NCI-H345 treated with DMSO at 0.1 percent for 48 hours (cell line): ENCODE results near the gene LRPAP1.

Experiments
- DNase-seq: peaks from one replicate; lab custom pipeline; 2025; ENCODE audit not compliant: unreplicated experiment; lab: John Stamatoyannopoulos, UW

Gene LRPAP1

GRCh38 chr4:3501825-3502425 lies 30.3 kb downstream of the LRPAP1 start:
- DNase-seq, result no peak

DNA sequence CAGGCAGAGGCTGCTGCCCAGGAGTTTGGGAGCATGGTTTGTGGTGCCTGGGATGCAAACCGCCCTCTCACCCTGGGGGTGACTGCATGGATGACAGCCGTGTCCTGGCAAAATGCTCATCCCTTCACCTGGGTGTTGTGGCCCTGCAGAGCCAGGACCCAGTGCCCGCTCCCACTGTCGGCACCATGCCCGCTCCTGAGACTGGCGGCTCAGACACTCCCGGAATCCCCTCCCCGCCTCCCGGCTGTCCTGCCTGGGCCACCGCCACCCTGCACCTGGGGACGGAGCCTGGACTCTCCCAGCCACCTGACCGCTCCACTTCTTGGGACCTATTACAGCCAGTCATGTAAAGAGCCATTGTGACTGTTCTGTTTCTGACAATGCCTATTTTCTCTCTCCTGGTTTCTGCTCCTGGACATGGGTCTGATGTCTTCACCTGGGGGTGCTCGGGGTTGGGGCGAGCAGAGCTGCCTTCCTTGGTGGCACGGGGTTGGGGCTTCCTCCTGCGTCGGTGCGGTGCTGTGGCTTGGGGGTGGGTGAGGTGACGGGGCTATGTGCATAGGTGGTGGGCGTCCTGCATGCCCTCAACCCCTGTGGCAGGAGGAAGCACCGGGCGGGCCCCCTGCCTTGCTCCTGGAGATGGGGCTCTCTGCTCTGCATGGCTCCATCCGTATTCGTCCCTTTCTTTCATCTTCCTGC lies 30.9 kb downstream of the LRPAP1 start:
- DNase-seq, result no peak

- DNase-seq, result no peak
These were observed 31.6 kb downstream of the LRPAP1 start for GRCh38 chr4:3500634-3501101.

DNA sequence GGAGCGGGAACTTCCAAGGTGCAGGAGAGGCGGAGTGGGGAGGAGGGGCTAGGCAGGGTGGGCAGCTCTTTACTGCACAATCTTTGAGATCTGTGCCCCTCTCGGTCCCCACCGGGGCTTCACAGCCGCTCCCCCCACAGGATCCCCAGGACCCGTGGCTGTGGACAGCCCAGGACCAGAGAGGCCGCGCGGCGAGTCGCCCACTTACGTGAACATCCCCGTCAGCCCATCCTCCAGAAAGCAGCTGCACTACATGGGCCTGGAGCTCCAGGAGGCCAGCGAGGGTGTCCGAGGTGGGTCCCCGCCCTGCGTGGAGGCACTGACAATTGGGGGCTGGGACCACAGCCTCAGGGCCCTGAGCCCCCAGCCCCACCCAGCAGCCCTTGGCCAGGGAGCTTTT lies 32.1 kb downstream of the LRPAP1 start:
- no peak for DNase-seq

DNA sequence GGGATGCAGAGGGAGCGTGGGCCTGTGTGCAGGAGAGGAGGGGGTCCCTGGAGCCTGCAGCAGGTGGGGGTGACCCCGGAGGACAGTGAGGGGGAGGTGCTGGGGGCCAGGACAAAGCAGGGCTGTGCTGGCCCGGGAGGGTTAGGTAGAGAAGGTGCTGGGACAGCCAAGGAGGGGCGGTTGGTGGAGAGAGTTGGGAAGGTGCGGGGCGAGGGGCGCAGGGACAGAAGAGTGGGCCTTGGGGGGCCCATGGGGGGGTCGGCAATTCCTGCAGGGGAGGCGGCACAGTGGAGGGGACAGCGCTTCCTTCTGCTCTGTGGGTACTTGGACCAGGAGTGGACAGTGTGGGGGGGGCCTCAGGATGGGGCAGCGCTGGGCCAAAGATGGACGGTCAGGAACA lies 32.5 kb downstream of the LRPAP1 start:
- no peak for DNase-seq

DNA sequence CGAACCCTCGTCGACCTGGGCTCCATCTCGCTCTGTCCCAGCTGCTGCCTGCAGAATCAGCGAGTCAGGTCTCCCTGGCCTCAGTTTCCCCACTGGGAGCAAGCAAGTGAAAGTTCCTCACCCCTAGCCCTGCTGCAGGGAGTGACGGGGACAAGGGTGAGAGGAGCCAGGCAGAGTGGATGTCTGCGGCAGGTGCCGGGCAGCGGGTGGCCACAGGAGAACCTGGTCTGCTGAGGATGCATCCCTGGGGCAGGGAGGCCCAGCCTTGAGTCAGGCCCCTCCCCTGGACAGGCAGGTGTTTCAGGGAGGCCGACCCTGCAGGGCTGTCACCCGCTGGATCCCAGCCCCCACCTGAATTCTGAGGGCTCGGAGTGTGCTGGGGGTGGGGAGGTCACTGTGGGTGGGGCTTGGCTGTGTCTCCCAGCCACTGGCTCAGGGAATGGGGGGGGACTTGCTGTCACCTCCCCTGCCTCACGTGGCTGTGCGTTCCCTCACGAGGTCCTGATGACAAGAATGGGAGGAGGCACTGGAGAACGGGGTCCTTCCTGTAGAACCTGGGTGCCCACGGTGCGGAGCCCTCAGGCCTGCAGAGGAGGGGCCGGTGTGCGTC lies 33.2 kb downstream of the LRPAP1 start:
- no peak for DNase-seq

- no peak for DNase-seq
These were observed 33.8 kb downstream of the LRPAP1 start for GRCh38 chr4:3498407-3498806.

DNA sequence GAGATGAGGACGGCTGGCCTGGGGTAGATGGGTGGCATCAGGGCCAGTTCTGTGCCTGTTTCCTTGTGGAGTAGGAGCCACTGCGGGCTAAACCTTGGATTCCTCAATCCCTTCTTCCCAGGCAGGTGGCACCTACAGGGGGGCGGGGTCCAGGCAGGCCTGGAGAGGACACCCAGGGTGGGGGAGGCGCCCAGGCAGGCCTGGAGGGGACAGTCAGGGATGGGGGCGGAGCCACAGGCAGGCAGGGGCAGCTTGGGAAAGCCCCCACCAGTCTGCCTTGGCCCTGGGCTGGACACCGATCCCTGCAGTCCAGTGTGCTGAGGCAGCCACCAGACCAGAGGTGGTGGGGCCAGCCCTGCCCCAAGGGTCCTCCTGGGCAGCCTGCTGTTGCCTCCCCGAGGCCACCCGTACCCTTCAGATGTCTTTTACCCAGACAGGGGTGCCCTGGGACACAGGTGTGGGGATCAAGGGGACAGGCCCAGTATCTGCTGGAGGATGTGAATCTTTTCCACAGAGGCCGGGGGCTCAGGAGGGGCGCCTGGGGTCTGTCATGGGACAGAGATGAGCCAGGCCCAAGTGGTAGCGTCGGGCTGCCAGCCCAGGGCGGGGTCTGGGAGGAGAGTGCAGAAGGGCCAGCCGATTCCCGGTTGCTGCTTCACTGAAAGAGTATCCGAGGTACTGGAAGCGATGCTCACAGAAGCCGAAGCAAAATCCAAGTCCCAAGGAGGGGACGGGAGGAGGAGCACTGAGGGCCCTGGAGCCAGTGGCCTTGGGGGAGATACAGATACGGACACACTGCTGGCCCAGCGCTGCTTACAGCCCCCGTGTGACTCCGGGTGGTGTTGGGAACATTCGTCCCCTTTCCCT lies 34.5 kb downstream of the LRPAP1 start:
- no peak for DNase-seq

DNA sequence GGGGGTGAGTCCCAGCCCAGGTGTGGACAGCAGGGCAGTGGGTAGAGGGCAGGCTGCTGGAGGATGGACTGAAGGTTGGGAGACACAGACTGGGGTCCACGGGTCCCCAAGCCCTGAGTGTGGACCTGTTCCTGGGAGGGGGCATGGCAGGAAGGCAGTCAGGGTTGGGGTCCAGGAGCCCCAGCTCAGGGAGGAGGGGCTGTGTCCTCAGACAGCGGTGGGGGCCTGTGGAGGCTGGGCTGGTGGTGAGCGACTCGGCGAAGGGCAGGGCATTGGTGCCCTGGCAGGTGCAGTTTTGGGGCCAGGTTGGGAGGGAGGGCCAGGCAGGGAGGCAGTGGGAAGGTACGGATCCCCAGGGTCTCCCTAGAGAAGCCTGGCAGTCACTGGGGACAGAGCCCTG lies 35.1 kb downstream of the LRPAP1 start:
- no peak for DNase-seq

GRCh38 chr4:3496021-3496420 lies 36.2 kb downstream of the LRPAP1 start:
- no peak for DNase-seq

- no peak for DNase-seq
These were observed 36.8 kb downstream of the LRPAP1 start for GRCh38 chr4:3495204-3495975.

DNA sequence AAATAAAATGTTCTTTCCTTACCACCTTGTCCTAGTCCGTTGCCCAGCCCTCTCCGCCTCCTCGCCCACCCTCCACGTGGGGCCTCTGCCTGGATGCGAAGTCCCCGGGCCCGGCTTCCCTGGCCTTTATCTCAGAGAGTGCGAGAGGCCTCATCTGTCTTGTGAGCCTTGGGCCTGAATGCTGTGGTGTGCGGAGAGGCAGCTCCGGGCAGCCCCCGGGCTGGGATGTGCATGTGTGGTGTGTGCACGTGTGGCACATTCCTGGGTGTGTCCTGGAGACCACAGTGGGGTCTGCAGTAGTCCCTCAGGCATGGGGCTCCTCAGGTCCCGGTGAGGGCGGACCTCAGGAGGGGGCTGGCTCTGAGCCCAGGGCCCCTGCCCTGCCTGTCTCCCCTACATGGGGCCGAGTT lies 37.8 kb downstream of the LRPAP1 start:
- DNase-seq, result no peak

DNA sequence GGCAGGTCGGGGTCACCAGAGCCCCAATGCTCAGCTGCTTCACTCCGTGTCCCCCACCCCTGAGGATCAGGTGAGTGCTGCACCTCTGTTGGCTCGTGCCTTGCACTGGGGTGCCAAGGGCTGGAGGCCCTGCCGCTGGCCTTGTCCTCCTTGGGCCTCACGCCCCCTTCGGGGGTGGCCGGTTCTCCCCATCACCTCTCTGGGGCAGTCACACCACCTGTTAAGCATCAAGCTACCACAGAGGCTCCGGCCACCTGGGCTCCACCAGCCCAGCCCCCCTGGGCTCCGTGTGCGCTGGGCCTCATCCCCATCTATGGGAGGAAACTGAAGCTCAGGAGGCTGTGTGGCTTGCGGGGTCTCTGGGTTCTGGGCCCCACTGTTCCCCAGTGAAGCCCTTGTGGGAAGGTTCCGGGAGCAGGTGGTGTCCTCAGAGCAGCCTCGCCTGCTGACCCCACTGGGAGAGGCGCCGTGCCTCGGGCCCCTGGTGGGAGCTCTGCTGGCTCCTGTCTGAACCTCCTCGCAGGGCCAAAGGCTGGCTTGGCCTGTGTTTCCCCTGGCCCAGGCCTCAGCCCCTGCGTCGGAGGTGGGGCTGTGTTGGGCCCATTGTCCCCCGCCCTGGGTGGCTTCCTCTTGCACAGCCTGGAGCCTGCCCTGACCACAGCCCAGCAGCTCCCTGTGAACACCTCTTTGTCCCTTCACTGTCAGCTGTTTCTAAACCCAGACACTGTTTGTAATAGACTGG lies 38.3 kb downstream of the LRPAP1 start:
- DNase-seq, result no peak

DNA sequence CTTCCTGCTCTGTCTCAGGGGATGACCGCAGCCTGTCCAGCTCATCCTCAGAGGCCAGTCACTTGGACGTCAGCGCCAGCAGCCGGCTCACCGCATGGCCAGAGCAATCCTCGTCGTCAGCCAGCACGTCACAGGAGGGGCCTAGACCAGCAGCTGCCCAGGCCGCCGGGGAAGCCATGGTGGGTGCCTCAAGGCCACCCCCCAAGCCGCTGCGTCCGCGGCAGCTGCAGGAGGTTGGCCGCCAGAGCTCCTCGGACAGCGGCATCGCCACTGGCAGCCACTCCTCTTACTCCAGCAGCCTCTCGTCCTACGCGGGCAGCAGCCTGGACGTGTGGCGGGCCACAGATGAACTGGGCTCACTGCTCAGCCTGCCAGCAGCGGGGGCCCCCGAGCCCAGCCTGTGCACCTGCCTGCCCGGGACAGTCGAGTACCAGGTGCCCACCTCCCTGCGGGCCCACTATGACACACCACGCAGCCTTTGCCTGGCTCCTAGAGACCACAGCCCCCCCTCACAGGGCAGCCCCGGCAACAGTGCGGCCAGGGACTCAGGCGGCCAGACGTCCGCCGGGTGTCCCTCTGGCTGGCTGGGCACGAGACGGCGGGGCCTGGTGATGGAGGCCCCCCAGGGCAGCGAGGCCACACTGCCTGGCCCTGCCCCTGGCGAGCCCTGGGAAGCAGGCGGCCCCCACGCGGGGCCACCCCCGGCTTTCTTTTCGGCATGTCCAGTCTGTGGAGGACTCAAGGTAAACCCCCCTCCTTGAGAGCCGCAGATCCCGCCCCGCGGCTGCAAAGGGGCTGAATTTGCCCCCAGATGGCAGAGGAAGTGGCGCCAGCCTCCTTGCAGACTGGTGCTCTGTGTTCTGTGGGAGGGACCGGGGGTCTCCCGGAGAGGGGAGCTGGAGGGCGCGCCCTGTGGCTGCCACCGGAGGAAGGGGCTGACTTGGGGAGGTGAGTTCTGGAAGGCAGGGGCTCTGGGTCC lies 39.2 kb downstream of the LRPAP1 start:
- no peak for DNase-seq

DNA sequence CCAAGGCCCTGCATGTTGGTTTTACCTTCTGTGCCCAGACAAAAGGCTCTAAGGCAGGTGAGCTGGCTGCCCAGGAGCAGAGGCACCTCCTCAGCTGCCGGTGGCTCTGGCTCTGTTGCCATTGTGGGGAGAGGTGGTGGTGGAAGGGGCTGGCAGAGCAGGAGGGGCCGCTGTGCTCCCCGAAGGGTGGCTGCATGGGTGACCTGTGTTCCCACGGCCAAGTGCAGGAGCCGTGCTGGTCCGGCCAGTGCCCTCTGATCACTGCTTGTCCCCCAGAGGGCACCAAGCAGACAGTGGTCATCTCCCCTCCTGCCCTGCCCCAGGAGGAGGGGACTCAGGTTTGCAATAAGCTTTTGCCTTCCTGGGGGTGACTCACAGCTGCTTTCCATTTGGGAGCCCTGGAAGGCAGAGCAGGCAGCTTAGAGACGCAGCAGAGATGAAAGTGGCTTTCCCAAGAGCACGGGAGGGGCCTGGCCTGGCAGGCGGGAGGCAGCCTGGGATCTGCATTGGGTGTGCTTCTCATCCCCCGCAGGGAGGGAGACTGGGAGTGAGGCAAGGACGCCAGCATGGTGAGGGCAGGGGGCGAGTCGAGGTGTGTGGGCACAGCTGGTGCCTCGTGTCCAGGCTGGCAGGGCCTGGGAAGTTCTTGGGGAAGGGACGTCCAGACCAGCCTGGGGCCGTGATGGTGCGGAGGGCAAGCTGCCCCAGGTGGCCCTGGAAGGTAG lies 40.4 kb downstream of the LRPAP1 start:
- DNase-seq, result no peak

GRCh38 chr4:3489451-3489962 lies 42.7 kb downstream of the LRPAP1 start:
- DNase-seq, result no peak

DNA sequence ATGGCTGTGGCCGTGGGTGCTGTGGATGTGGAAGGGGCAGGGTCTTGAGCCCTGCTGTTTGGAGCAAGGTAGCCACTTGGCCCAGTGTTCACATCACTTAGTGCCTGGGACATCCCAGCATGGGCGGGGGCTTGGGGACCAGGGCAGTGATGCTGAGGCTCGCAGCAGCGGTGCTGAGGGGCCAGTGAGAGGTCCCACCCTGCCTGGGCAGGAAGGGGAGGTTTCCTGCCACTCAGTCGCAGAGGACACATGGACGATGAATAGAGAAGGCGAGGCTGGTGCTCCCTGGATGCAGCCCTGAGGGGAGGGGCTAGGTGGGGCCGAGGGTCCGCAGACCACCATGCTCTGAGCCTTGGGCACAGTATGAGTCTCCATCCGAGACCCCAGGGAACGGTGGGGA lies 43.4 kb downstream of the LRPAP1 start:
- no peak for DNase-seq

DNA sequence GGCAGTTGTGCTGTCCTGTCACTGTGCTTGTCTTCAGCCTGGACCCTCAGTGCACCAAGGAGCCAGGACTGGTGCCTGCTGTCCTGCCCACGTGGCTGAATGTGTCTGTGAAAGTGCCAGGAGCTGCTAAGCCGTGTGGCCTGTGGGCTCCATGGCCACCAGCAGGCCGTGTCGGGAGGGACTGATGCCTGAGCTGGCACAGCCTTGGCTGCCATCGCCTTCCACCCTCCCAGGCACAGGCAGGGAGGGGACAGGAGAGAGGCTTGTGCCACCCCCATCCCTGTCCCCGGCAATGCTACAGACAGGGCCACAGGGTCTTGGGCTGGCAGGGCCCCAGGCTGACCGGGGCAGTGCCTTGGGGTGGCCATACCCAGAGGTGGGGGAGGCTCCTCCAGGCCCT lies 44.4 kb downstream of the LRPAP1 start:
- DNase-seq, result no peak
